Osteoblast (primary cell): Measurements from ENCODE around the gene MESP2. TPM values are rescaled to one million over a fixed set of nuclear protein-coding genes. Genes with fewer than 3 reads are reported as not detected.

Experiments used
- DNase-seq: peaks from one replicate; pipeline ENCODE4 v3.0.0; 2011; ENCODE audit warnings: low spot score, mixed read lengths; ENCODE audit not compliant: insufficient read length; ENCODE audit errors: missing footprints
- H2AFZ ChIP-seq: 2 replicates; pipeline ENCODE4 v1.6.0; 2011; ENCODE audit warnings: mild to moderate bottlenecking, low read length
- H3K27ac ChIP-seq: 2 replicates; pipeline ENCODE4 v1.5.1; 2011; ENCODE audit warnings: mild to moderate bottlenecking, low read depth, low read length, moderate library complexity
- H3K27me3 ChIP-seq: 2 replicates; pipeline ENCODE4 v1.6.0; 2012; ENCODE audit warnings: mild to moderate bottlenecking, control low read depth, inconsistent platforms, low read length, moderate library complexity; ENCODE audit not compliant: insufficient read depth
- H3K36me3 ChIP-seq: 2 replicates; pipeline ENCODE4 v1.5.1; 2011; ENCODE audit warnings: mild to moderate bottlenecking, low read length, control low read depth, moderate library complexity; ENCODE audit not compliant: insufficient read depth
- H3K4me1 ChIP-seq: 2 replicates; pipeline ENCODE4 v1.5.1; 2011; ENCODE audit warnings: mild to moderate bottlenecking, low read length, control low read depth, moderate library complexity; ENCODE audit not compliant: insufficient read depth
- H3K4me2 ChIP-seq: 2 replicates; pipeline ENCODE4 v1.6.0; 2011; ENCODE audit warnings: mild to moderate bottlenecking, low read length; ENCODE audit not compliant: insufficient read depth
- H3K4me3 ChIP-seq: fragments of 200-600 bp; sonication (generic); 3 replicates; pipeline ENCODE4 v1.5.1; 2012; ENCODE audit warnings: mild to moderate bottlenecking, low read length, inconsistent platforms; ENCODE audit not compliant: insufficient read depth
- H3K79me2 ChIP-seq: 2 replicates; pipeline ENCODE4 v1.6.0; 2012; ENCODE audit warnings: mild to moderate bottlenecking, low read length, control low read depth, inconsistent platforms; ENCODE audit not compliant: insufficient read depth
- H3K9me3 ChIP-seq: 2 replicates; pipeline ENCODE4 v1.5.1; 2011; ENCODE audit warnings: low read depth, low read length, control low read depth
- H4K20me1 ChIP-seq: 2 replicates; pipeline ENCODE4 v1.6.0; 2012; ENCODE audit warnings: mild to moderate bottlenecking, low read length, control low read depth; ENCODE audit not compliant: insufficient read depth
- CTCF ChIP-seq: IDR thresholded peaks from 2 replicates; pipeline ENCODE4 v1.5.1; 2011; ENCODE audit warnings: mild to moderate bottlenecking, low read depth, low read length, moderate library complexity; ENCODE audit errors: extremely low read depth
- total RNA-seq: library from RNA; depleted of rRNA; stranded (reverse); fragments of >200 nt; gene quantifications from 2 replicates; pipeline ENCODE4 v1.2.3, GENCODE V29; 2012

Gene MESP2
- total RNA-seq, 1 donor: 0.72 TPM

- H4K20me1 ChIP-seq: peaks cover 58% of the 10 kb centered on the region
- H3K36me3 ChIP-seq: peaks cover 64% of the 10 kb centered on the region
- peak overlapping the region; percentile 45 for H3K27ac ChIP-seq
- no peak for TF ChIP-seq CTCF
- H3K27me3 ChIP-seq: no peaks in the 10 kb centered on the region
- H3K9me3 ChIP-seq: no peaks in the 10 kb centered on the region
- H3K4me3 ChIP-seq: no peak overlapping the region
- H3K4me2 ChIP-seq: no peak overlapping the region
- peaks cover 90% of the 10 kb centered on the region for H3K79me2 ChIP-seq
- no peak overlapping the region for H2AFZ ChIP-seq
- H3K4me1 ChIP-seq: peaks cover 32% of the 10 kb centered on the region
- DNase-seq: peak; percentile 91
Observed at GRCh38 chr15:89809093-89809786, 33.1 kb downstream of the MESP2 start.

GRCh38 chr15:89809787-89810148 is 33.6 kb downstream of the MESP2 start:
- H3K27ac ChIP-seq: peak overlapping the region; percentile 1
- peaks cover 57% of the 10 kb centered on the region for H4K20me1 ChIP-seq
- no peak overlapping the region for H2AFZ ChIP-seq
- no peak overlapping the region for H3K4me2 ChIP-seq
- no peak for DNase-seq
- H3K9me3 ChIP-seq: no peaks in the 10 kb centered on the region
- H3K4me1 ChIP-seq: peaks cover 32% of the 10 kb centered on the region
- H3K36me3 ChIP-seq: peaks cover 59% of the 10 kb centered on the region
- TF ChIP-seq CTCF: no peak
- peaks cover 91% of the 10 kb centered on the region for H3K79me2 ChIP-seq
- H3K4me3 ChIP-seq: no peak overlapping the region
- no peaks in the 10 kb centered on the region for H3K27me3 ChIP-seq

GRCh38 chr15:89810837-89811236 is 34.7 kb downstream of the MESP2 start:
- no peaks in the 10 kb centered on the region for H3K27me3 ChIP-seq
- no peak overlapping the region for H3K4me2 ChIP-seq
- H3K36me3 ChIP-seq: peaks cover 48% of the 10 kb centered on the region
- H3K27ac ChIP-seq: peak overlapping the region; percentile 19
- DNase-seq: no peak
- H3K9me3 ChIP-seq: peaks cover 1% of the 10 kb centered on the region
- H3K4me3 ChIP-seq: no peak overlapping the region
- no peak for TF ChIP-seq CTCF
- H3K4me1 ChIP-seq: peaks cover 35% of the 10 kb centered on the region
- H3K79me2 ChIP-seq: peaks cover 82% of the 10 kb centered on the region
- peaks cover 48% of the 10 kb centered on the region for H4K20me1 ChIP-seq
- H2AFZ ChIP-seq: no peak overlapping the region

- Histone ChIP-seq H3K9me3 (peaks cover 2% of the 10 kb centered on the region), H3K36me3 (peaks cover 34% of the 10 kb centered on the region), H2AFZ (peak overlapping the region; percentile 42), H3K27me3 (no peaks in the 10 kb centered on the region), H3K4me3 (peak overlapping the region; percentile 88), H3K27ac (peak overlapping the region; percentile 77), H4K20me1 (peaks cover 34% of the 10 kb centered on the region), H3K4me2 (peak overlapping the region; percentile 86), H3K79me2 (peaks cover 69% of the 10 kb centered on the region), H3K4me1 (peaks cover 43% of the 10 kb centered on the region)
- peak; percentile 95 for DNase-seq
- TF ChIP-seq CTCF: no peak
Observed at GRCh38 chr15:89812011-89812846, 36.1 kb downstream of the MESP2 start.
